Measurements from ENCODE around the gene TCF4.

Gene TCF4

GRCh38 chr18:55541571-55541970 lies 46.4 kb downstream of the TCF4 start:
- DNase-seq: no peak

GRCh38 chr18:55539240-55539639 lies 48.8 kb downstream of the TCF4 start:
- no peak for DNase-seq

GRCh38 chr18:55534996-55535395 lies 53.0 kb downstream of the TCF4 start:
- DNase-seq: no peak

- DNase-seq: no peak
Measured at GRCh38 chr18:55534547-55534946, 53.4 kb downstream of the TCF4 start.

GRCh38 chr18:55530166-55530565 lies 57.8 kb downstream of the TCF4 start:
- DNase-seq: no peak

GRCh38 chr18:55529581-55529980 lies 58.4 kb downstream of the TCF4 start:
- no peak for DNase-seq

- no peak for DNase-seq
Measured at GRCh38 chr18:55525845-55526244, 62.1 kb downstream of the TCF4 start.

- DNase-seq: no peak
Measured at GRCh38 chr18:55524353-55525073, 63.5 kb downstream of the TCF4 start.

GRCh38 chr18:55523001-55523400 lies 65.0 kb downstream of the TCF4 start:
- DNase-seq: no peak

- DNase-seq: no peak
Measured at GRCh38 chr18:55522011-55522410, 66.0 kb downstream of the TCF4 start.

GRCh38 chr18:55517055-55517454 lies 70.9 kb downstream of the TCF4 start:
- DNase-seq: no peak

GRCh38 chr18:55515941-55516710 lies 71.9 kb downstream of the TCF4 start:
- no peak for DNase-seq

GRCh38 chr18:55515214-55515613 lies 72.8 kb downstream of the TCF4 start:
- DNase-seq: no peak

GRCh38 chr18:55513161-55513560 lies 74.8 kb downstream of the TCF4 start:
- DNase-seq: no peak

GRCh38 chr18:55511277-55511676 lies 76.7 kb downstream of the TCF4 start:
- DNase-seq: no peak

GRCh38 chr18:55510809-55511208 lies 77.2 kb downstream of the TCF4 start:
- DNase-seq: no peak

GRCh38 chr18:55509631-55510324 lies 78.2 kb downstream of the TCF4 start:
- no peak for DNase-seq

- DNase-seq: no peak
Measured at GRCh38 chr18:55508651-55509050, 79.3 kb downstream of the TCF4 start.

GRCh38 chr18:55506074-55506473 lies 81.9 kb downstream of the TCF4 start:
- DNase-seq: no peak

- DNase-seq: no peak
Measured at GRCh38 chr18:55504808-55505207, 83.2 kb downstream of the TCF4 start.

- DNase-seq: no peak
Measured at GRCh38 chr18:55503167-55503820, 84.7 kb downstream of the TCF4 start.

- DNase-seq: no peak
Measured at GRCh38 chr18:55501982-55502710, 85.8 kb downstream of the TCF4 start.

GRCh38 chr18:55501579-55501978 lies 86.4 kb downstream of the TCF4 start:
- DNase-seq: no peak

All from NCI-H510A treated with DMSO at 0.1 percent for 48 hours (cell line).